Ammon's horn (tissue), 1 donor: ENCODE results near the gene RGS1.

ENCODE experiments used
- DNase-seq: peaks from one replicate; pipeline ENCODE4 v3.0.0-alpha.2; 2016; ENCODE audit warnings: low spot score

Gene RGS1

DNA sequence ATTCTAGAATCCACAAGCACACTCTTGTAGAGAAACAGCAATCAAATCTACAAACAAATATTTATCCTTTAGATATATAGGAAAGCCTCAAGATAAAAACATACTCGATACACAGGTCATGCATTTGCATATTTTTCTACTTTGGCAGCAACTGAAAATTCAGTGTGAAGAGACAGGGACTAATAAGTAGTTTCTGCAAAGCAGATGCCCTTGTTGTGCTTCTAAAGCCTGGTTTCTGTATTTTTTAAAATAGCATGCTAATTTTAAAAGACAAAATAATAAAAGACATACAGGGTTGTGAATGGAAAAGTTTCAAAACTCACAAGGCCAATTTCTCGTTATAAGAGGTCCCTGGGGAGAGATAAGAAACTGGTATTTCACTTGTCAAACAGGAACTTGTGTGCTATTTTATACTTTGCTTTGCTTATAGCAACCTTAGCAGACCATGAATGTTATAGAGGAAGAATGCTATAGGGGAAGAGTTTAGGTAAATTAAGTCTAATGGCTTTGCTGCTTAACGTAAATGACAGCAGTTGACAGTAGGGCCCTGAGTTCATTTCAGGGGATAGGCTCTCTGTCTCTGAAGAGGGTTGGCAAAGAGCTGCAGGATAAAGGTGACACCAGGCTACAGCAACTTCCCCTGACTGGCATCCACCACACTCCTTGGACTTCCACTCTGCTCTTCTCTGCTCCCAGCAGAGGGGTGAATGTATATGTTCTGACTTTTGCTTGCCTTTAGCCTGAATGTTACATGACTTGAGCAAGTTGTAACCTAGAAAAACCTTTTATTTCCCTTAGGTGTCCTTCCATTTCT lies 51.0 kb downstream of the RGS1 start:
- no peak for DNase-seq

DNA sequence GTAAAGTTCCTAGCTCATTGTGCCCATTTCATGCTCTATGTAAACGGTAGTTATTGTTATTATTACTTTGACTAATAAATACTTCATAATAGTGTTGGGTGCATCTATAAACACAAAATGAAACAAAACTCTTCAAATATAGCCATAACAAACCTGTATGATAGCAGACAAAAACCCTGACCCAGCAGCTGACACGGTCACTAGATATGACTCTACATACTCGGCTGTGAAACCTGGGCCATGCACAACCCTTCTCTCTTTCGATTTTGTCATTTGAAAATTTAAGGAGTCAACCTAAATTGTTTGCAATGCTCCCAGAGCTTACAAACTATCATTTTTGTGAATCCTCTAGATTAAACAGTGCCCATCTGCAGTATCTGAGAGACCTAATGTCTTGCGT lies 52.3 kb downstream of the RGS1 start:
- DNase-seq, result no peak

DNA sequence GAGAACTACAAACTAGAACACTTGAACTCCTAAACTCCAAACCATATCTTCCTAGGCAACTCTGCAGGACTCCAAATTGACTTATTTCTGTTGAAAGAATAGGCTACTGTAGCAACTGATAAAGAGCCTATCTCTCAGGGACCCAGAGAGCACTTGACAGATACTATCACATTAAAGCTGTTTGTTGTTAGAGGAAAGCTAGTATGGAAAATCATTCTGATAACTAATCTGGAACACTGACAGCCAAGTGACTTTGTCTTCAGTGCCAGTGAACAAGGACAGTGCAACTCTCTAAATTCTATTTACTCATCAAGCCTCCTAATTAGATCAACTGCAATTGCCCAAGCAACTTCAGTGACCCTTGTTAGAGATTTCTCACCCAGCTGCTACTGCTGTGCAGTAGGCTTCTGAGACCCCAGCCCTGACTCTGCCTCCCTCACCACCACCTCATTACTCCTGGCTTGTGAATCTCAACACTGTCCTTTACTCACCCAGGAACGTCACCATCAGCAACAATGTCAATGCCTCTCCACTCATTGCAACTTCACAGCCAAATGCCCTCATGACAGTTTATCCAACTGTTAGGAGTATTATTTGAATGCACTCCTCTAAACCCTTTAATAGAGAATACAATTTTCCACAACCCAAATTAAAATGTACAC lies 53.0 kb downstream of the RGS1 start:
- no peak for DNase-seq

DNA sequence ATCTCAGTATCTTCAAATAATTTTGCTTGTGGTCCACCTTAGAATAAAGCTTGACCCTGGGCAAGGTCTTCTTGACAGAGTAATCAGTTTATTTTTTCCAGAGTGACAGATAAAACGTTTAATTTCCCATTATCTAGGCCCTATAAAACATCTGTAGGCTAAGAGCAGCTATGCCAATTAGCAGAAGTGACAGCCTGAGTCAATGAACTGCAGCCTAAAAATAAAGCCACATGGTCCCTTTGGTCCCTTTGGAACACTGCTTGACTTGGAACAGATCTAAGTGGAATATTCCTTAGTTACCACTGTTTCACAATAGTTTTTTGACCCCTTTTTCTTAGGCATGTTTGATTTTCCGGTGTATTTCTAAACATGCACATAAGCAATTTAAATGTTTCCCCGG lies 54.0 kb downstream of the RGS1 start:
- DNase-seq, result no peak
